Astrocyte (in vitro differentiated cells and primary cell): ENCODE results near the gene CLDN3.

Source experiments
- EZH2 ChIP-seq: IDR thresholded peaks from 2 replicates; pipeline ENCODE4 v1.6.1; 2012; ENCODE audit warnings: mild to moderate bottlenecking, low read length, inconsistent platforms; ENCODE audit not compliant: insufficient read depth
- TF ChIP-seq, protein P1 (sequence below): IDR thresholded peaks from 2 replicates; pipeline ENCODE4 v1.5.1; 2011; ENCODE audit warnings: low read depth, mild to moderate bottlenecking, inconsistent platforms, low read length, moderate library complexity; ENCODE audit not compliant: insufficient read depth

DNA sequence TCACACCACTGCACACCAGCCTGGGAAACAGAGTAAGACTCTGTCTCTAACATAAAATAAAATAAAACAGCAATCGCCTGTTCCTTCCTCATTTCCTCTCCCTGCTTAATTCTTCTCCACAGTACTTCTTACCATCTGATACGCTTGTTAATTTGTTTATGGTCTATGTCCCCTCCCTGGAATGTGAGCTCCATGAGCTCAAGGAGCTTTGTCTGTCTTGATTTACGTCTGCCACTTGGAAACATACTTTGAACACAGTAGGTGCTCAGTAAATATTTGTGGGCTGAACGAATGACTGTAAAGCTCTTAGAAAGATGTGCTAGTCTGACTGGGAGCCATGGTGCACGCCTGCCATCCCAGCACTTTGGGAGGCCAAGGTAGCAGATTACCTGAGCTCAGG lies 41.5 kb downstream of the CLDN3 start:
- TF ChIP-seq, protein P1, sequence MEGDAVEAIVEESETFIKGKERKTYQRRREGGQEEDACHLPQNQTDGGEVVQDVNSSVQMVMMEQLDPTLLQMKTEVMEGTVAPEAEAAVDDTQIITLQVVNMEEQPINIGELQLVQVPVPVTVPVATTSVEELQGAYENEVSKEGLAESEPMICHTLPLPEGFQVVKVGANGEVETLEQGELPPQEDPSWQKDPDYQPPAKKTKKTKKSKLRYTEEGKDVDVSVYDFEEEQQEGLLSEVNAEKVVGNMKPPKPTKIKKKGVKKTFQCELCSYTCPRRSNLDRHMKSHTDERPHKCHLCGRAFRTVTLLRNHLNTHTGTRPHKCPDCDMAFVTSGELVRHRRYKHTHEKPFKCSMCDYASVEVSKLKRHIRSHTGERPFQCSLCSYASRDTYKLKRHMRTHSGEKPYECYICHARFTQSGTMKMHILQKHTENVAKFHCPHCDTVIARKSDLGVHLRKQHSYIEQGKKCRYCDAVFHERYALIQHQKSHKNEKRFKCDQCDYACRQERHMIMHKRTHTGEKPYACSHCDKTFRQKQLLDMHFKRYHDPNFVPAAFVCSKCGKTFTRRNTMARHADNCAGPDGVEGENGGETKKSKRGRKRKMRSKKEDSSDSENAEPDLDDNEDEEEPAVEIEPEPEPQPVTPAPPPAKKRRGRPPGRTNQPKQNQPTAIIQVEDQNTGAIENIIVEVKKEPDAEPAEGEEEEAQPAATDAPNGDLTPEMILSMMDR = no peak
- no peak for TF ChIP-seq EZH2
